Ishikawa (cell line): ENCODE measurements around the gene ZBTB21.

Experiments
- CEBPB ChIP-seq: IDR thresholded peaks from 2 replicates; pipeline ENCODE4 v1.6.1; 2012
- CREB1 ChIP-seq: IDR thresholded peaks from 2 replicates; pipeline ENCODE4 v1.6.1; 2012; ENCODE audit warnings: low read depth
- EGR1 ChIP-seq: IDR thresholded peaks from 2 replicates; pipeline ENCODE4 v1.6.1; 2012
- EP300 ChIP-seq: IDR thresholded peaks from 2 replicates; pipeline ENCODE4 v1.6.1; 2012; ENCODE audit warnings: borderline replicate concordance
- FOXM1 ChIP-seq: IDR thresholded peaks from 2 replicates; pipeline ENCODE4 v1.6.1; 2012; ENCODE audit warnings: low read depth, borderline replicate concordance
- NFIC ChIP-seq: IDR thresholded peaks from 2 replicates; pipeline ENCODE4 v1.6.1; 2012
- RAD21 ChIP-seq: IDR thresholded peaks from 2 replicates; pipeline ENCODE4 v1.6.1; 2012; ENCODE audit warnings: low read depth
- TAF1 ChIP-seq: IDR thresholded peaks from 2 replicates; pipeline ENCODE4 v1.6.1; 2012; ENCODE audit warnings: low read depth, mild to moderate bottlenecking
- TCF12 ChIP-seq: IDR thresholded peaks from 2 replicates; pipeline ENCODE4 v1.6.1; 2012; ENCODE audit warnings: low read depth
- TEAD4 ChIP-seq: IDR thresholded peaks from 2 replicates; pipeline ENCODE4 v1.6.1; 2012
- YY1 ChIP-seq: IDR thresholded peaks from 2 replicates; pipeline ENCODE4 v1.6.1; 2012; ENCODE audit warnings: low read depth
- ZBTB7A ChIP-seq: IDR thresholded peaks from 2 replicates; pipeline ENCODE4 v1.6.1; 2012; ENCODE audit warnings: low read depth
- TF ChIP-seq, protein P1 (sequence below): IDR thresholded peaks from 2 replicates; pipeline ENCODE4 v1.6.1; 2012
- TF ChIP-seq, protein P2 (sequence below): IDR thresholded peaks from 2 replicates; pipeline ENCODE4 v1.6.1; 2012; ENCODE audit warnings: low read depth, mild to moderate bottlenecking
- TF ChIP-seq, protein P3 (sequence below): IDR thresholded peaks from 2 replicates; pipeline ENCODE4 v1.6.1; 2012

The ZBTB21 gene

DNA sequence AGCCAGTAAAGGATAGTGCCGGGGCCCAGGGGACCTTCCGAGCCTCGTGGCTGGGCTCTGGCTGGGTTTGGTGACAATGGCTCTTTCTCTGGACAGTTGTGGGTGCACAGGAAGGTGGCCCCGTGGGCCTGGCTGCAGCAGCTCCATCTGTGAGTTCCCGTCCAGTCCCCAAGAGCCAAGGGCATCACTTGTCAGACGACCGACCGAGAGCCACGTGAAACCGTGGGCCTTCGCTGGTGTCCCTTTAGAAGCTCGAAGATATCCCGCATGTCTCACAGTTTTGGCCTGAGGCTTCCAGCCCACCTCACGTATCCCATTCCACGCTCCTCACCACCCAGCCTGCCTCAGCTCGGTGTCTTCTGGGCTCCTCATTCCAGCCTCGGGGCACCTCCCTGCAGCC is 33.8 kb upstream of the ZBTB21 start:
- TF ChIP-seq ZBTB7A: no peak
- no peak for TF ChIP-seq CEBPB
- TF ChIP-seq, protein P1, sequence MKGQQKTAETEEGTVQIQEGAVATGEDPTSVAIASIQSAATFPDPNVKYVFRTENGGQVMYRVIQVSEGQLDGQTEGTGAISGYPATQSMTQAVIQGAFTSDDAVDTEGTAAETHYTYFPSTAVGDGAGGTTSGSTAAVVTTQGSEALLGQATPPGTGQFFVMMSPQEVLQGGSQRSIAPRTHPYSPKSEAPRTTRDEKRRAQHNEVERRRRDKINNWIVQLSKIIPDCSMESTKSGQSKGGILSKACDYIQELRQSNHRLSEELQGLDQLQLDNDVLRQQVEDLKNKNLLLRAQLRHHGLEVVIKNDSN: no peak
- TF ChIP-seq EP300: no peak
- no peak for TF ChIP-seq TCF12
- TF ChIP-seq CREB1: no peak
- TF ChIP-seq EGR1: no peak
- no peak for TF ChIP-seq FOXM1
- TF ChIP-seq NFIC: no peak
- no peak for TF ChIP-seq TEAD4
- TF ChIP-seq RAD21: no peak
- TF ChIP-seq, protein P2, sequence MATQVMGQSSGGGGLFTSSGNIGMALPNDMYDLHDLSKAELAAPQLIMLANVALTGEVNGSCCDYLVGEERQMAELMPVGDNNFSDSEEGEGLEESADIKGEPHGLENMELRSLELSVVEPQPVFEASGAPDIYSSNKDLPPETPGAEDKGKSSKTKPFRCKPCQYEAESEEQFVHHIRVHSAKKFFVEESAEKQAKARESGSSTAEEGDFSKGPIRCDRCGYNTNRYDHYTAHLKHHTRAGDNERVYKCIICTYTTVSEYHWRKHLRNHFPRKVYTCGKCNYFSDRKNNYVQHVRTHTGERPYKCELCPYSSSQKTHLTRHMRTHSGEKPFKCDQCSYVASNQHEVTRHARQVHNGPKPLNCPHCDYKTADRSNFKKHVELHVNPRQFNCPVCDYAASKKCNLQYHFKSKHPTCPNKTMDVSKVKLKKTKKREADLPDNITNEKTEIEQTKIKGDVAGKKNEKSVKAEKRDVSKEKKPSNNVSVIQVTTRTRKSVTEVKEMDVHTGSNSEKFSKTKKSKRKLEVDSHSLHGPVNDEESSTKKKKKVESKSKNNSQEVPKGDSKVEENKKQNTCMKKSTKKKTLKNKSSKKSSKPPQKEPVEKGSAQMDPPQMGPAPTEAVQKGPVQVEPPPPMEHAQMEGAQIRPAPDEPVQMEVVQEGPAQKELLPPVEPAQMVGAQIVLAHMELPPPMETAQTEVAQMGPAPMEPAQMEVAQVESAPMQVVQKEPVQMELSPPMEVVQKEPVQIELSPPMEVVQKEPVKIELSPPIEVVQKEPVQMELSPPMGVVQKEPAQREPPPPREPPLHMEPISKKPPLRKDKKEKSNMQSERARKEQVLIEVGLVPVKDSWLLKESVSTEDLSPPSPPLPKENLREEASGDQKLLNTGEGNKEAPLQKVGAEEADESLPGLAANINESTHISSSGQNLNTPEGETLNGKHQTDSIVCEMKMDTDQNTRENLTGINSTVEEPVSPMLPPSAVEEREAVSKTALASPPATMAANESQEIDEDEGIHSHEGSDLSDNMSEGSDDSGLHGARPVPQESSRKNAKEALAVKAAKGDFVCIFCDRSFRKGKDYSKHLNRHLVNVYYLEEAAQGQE: no peak

DNA sequence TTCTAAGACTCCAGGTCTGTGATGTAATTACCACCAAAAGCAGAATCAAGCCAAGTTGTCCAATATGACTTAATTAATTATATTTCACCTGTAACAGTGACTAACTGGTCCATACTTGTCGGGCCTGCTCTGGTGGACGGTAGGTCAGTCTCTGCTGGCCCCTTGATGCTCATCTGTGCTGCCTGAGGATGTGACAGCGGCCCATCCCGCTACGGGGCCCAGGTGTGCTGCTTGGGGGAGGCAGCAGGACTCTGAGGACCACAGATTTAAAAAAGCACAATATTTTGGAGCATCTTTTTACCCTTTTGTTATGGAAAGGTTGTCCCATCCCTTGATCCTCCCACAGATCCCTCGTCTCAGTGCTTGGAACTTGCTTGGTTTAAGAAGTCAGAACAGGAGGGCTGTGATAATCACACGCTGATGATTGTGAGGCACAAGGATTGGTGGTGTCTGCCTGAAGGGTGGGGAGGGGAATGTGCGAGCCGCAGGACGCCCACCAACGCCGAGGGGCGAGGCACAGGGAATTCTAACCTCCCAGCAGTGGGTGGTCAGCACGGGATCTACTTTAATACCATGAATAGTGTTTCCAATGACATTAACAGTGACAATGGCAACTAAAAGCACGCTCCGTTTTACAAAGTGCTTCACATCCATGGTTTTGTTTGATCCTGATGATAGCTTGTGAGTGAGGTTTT is 33.2 kb upstream of the ZBTB21 start:
- TF ChIP-seq EGR1 (no peak), EP300 (no peak), CREB1 (no peak), TEAD4 (no peak), TAF1 (no peak), RAD21 (no peak), YY1 (no peak), NFIC (no peak), TCF12 (no peak), FOXM1 (no peak)
- TF ChIP-seq, protein P1: no peak
- TF ChIP-seq, protein P2: no peak
- TF ChIP-seq, protein P3, sequence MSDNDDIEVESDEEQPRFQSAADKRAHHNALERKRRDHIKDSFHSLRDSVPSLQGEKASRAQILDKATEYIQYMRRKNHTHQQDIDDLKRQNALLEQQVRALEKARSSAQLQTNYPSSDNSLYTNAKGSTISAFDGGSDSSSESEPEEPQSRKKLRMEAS: no peak

DNA sequence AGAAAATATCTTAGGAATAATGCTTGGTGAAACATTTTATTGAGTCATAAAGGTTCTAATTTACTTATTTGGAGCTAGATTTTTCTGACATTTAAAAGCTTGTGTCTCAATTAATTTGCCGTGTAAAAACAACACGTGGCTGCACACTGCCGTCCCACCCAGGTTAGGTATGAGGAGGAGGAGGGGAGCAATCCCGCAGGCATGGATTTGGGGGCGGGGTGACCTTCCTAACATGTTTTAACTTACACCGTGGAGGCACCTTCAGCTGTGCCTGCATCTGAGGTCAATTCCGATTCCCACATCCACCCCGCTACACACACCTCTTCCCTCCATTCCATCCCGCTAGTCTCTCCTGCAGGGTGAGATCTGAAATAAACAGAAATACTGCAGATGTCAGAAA is 32.5 kb upstream of the ZBTB21 start:
- no peak for TF ChIP-seq EP300
- no peak for TF ChIP-seq CREB1
- TF ChIP-seq, protein P1: no peak
- TF ChIP-seq FOXM1: no peak
- TF ChIP-seq YY1: no peak
- no peak for TF ChIP-seq TCF12
- TF ChIP-seq TAF1: no peak
- no peak for TF ChIP-seq RAD21
- TF ChIP-seq, protein P3: no peak
- no peak for TF ChIP-seq TEAD4
- no peak for TF ChIP-seq EGR1
- no peak for TF ChIP-seq CEBPB
- no peak for TF ChIP-seq NFIC

DNA sequence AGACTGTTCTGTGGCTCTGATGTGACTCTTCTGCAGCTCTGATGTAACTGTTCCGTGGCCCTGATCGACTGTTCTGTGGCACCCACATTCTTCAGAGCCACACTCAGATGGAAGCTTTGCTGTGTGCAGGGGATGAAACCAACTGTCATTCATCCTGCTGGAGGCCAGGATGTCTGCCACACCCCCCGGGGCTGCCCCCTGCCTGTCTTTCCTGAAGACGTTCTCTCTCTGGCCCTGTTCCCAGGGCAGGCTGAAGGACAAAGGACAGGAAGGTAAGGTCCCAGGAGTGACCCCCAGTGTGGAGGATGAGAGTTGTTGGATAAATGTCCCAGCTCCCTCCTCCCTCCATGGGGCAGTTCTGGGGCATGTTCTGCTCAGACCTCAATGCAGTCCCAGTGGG is 31.6 kb upstream of the ZBTB21 start:
- TF ChIP-seq EP300 (no peak), FOXM1 (no peak), YY1 (no peak), TAF1 (no peak), TEAD4 (no peak), CREB1 (no peak), RAD21 (no peak), CEBPB (no peak), EGR1 (no peak), ZBTB7A (no peak), NFIC (no peak), TCF12 (no peak)
- TF ChIP-seq, protein P1: no peak
- TF ChIP-seq, protein P2: no peak
- TF ChIP-seq, protein P3: no peak
